Measurements from ENCODE around the gene APC. TPM values are rescaled to one million over a fixed set of nuclear protein-coding genes. Genes with fewer than 3 reads are reported as not detected.

The APC gene
- total and polyA plus RNA-seq, 2 of the 8 experiments (the other 6 are each of a cell fraction or from before 2014, with no cell fraction given): 6.8 to 41.9 TPM

- TF ChIP-seq RAD21 (IDR thresholded peaks at IDR 0.05 in 1 of 2, conservative IDR thresholded peaks at IDR 0.05 in 1 of 2; ENCODE audit: low read depth in 2 of 2, low read length in 2 of 2) (no peak), POLR2AphosphoS5 (IDR thresholded peaks at IDR 0.05; ENCODE audit: low read depth, low read length) (no peak), RFX5 (IDR thresholded peaks at IDR 0.05; ENCODE audit: borderline replicate concordance, low read depth, low read length) (no peak), JUND (IDR thresholded peaks at IDR 0.05; ENCODE audit: low read length) (no peak), CBX5 (IDR thresholded peaks at IDR 0.05; ENCODE audit: low read depth, low read length) (no peak), HDAC2 (IDR thresholded peaks at IDR 0.05; ENCODE audit: borderline replicate concordance in 1 of 2, low read depth in 2 of 2, low read length in 2 of 2) (no peak), SP1 (IDR thresholded peaks at IDR 0.05; ENCODE audit: low read depth, low read length) (no peak)
- TF ChIP-seq, protein P1, sequence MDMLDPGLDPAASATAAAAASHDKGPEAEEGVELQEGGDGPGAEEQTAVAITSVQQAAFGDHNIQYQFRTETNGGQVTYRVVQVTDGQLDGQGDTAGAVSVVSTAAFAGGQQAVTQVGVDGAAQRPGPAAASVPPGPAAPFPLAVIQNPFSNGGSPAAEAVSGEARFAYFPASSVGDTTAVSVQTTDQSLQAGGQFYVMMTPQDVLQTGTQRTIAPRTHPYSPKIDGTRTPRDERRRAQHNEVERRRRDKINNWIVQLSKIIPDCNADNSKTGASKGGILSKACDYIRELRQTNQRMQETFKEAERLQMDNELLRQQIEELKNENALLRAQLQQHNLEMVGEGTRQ (IDR thresholded peaks at IDR 0.05; ENCODE audit: low read length): no peak
Observed at GRCh38 chr5:112755703-112756102, 18.0 kb downstream of the APC start (continued).
